ENCODE results near the gene R3HCC1L. TPM values are rescaled to one million over a fixed set of nuclear protein-coding genes. Genes with fewer than 3 reads are reported as not detected.

R3HCC1L gene
- polyA plus RNA-seq, 1 donor from 2014 or later: 12.8 TPM

- Histone ChIP-seq H3K9me2 (ENCODE audit: insufficient read depth, low read length) (no peaks in the 10 kb centered on the region), H3K27ac (ENCODE audit: low read length) (no peak overlapping the region), H3K79me2 (replicated peaks; ENCODE audit: insufficient read depth, low read length) (no peaks in the 10 kb centered on the region), H3K9me3 (ENCODE audit: low read length) (no peaks in the 10 kb centered on the region), H3F3A (ENCODE audit: insufficient read depth, low read length, poor library complexity, severe bottlenecking) (no peaks in the 10 kb centered on the region), H3K27me3 (ENCODE audit: insufficient read depth, low read depth, low read length) (no peaks in the 10 kb centered on the region), H4K20me1 (ENCODE audit: insufficient read depth) (no peaks in the 10 kb centered on the region), H3K4me2 (ENCODE audit: low read length) (no peak overlapping the region), H3K4me3 (ENCODE audit: low read length) (no peak overlapping the region), H2AFZ (ENCODE audit: low read depth, low read length) (no peak overlapping the region), H3K9ac (ENCODE audit: low read length) (no peak overlapping the region), H3K36me3 (ENCODE audit: insufficient read depth, low read length) (no peaks in the 10 kb centered on the region)
- no peak for TF ChIP-seq EP300 (conservative IDR thresholded peaks at IDR 0.05; ENCODE audit: poor library complexity, severe bottlenecking)
Observed at GRCh38 chr10:98276311-98276710, 141.9 kb downstream of the R3HCC1L start.

- Histone ChIP-seq H4K20me1 (ENCODE audit: insufficient read depth) (no peaks in the 10 kb centered on the region), H3K27ac (ENCODE audit: low read length) (no peak overlapping the region), H3K9ac (ENCODE audit: low read length) (no peak overlapping the region), H3K79me2 (replicated peaks; ENCODE audit: insufficient read depth, low read length) (no peaks in the 10 kb centered on the region), H3K4me3 (ENCODE audit: low read length) (no peak overlapping the region), H3K36me3 (ENCODE audit: insufficient read depth, low read length) (no peaks in the 10 kb centered on the region), H2AFZ (ENCODE audit: low read depth, low read length) (no peak overlapping the region), H3F3A (ENCODE audit: insufficient read depth, low read length, poor library complexity, severe bottlenecking) (no peaks in the 10 kb centered on the region), H3K27me3 (ENCODE audit: insufficient read depth, low read depth, low read length) (no peaks in the 10 kb centered on the region), H3K9me3 (ENCODE audit: low read length) (no peaks in the 10 kb centered on the region), H3K4me2 (ENCODE audit: low read length) (no peak overlapping the region), H3K9me2 (ENCODE audit: insufficient read depth, low read length) (no peaks in the 10 kb centered on the region)
- TF ChIP-seq POLR2AphosphoS5 (IDR thresholded peaks at IDR 0.05) (no peak), EZH2 (IDR thresholded peaks at IDR 0.05; ENCODE audit: borderline replicate concordance, insufficient read depth, low read length, poor library complexity, severe bottlenecking) (no peak), SMC3 (conservative IDR thresholded peaks at IDR 0.05; ENCODE audit: poor library complexity) (no peak), TAF1 (IDR thresholded peaks at IDR 0.05; ENCODE audit: low read depth) (no peak), MXI1 (conservative IDR thresholded peaks at IDR 0.05; ENCODE audit: poor library complexity, severe bottlenecking) (no peak), RAD21 (conservative IDR thresholded peaks at IDR 0.05) (no peak), EP300 (conservative IDR thresholded peaks at IDR 0.05; ENCODE audit: poor library complexity, severe bottlenecking) (no peak), CTCF (IDR thresholded peaks at IDR 0.05; ENCODE audit: poor library complexity, severe bottlenecking) (no peak), REST (IDR thresholded peaks at IDR 0.05; ENCODE audit: borderline replicate concordance) (no peak)
Observed at GRCh38 chr10:98285416-98285815, 151.0 kb downstream of the R3HCC1L start.

- Histone ChIP-seq H3K4me2 (ENCODE audit: low read length) (no peak overlapping the region), H3K4me3 (ENCODE audit: low read length) (no peak overlapping the region), H3K36me3 (ENCODE audit: insufficient read depth, low read length) (no peaks in the 10 kb centered on the region), H4K20me1 (ENCODE audit: insufficient read depth) (no peaks in the 10 kb centered on the region), H3K9me3 (ENCODE audit: low read length) (no peaks in the 10 kb centered on the region), H3K9me2 (ENCODE audit: insufficient read depth, low read length) (no peaks in the 10 kb centered on the region), H2AFZ (ENCODE audit: low read depth, low read length) (no peak overlapping the region), H3K9ac (ENCODE audit: low read length) (no peak overlapping the region), H3K27me3 (ENCODE audit: insufficient read depth, low read depth, low read length) (no peaks in the 10 kb centered on the region), H3F3A (ENCODE audit: insufficient read depth, low read length, poor library complexity, severe bottlenecking) (no peaks in the 10 kb centered on the region), H3K79me2 (replicated peaks; ENCODE audit: insufficient read depth, low read length) (no peaks in the 10 kb centered on the region), H3K27ac (ENCODE audit: low read length) (no peak overlapping the region)
- TF ChIP-seq CTCF (IDR thresholded peaks at IDR 0.05; ENCODE audit: poor library complexity, severe bottlenecking): no peak
- TF ChIP-seq RAD21 (conservative IDR thresholded peaks at IDR 0.05): no peak
- TF ChIP-seq REST (IDR thresholded peaks at IDR 0.05; ENCODE audit: borderline replicate concordance): no peak
- no peak for TF ChIP-seq TAF1 (IDR thresholded peaks at IDR 0.05; ENCODE audit: low read depth)
- TF ChIP-seq SMC3 (conservative IDR thresholded peaks at IDR 0.05; ENCODE audit: poor library complexity): no peak
- TF ChIP-seq EZH2 (IDR thresholded peaks at IDR 0.05; ENCODE audit: borderline replicate concordance, insufficient read depth, low read length, poor library complexity, severe bottlenecking): no peak
- no peak for TF ChIP-seq POLR2AphosphoS5 (IDR thresholded peaks at IDR 0.05)
Observed at GRCh38 chr10:98286419-98286818, 152.0 kb downstream of the R3HCC1L start.

All from neural cell (in vitro differentiated cells).